EH (cell line): ENCODE data around the gene TMBIM6.
"Not testable (repeated sequence)": the region's sequence is repeated elsewhere in the genome, so short reads cannot be mapped to it uniquely, and the experiment has no call there.

Experiments
- DNase-seq: peaks from one replicate; pipeline ENCODE4 v3.0.0-alpha.2; 2015; ENCODE audit warnings: low read depth

TMBIM6 gene

DNA sequence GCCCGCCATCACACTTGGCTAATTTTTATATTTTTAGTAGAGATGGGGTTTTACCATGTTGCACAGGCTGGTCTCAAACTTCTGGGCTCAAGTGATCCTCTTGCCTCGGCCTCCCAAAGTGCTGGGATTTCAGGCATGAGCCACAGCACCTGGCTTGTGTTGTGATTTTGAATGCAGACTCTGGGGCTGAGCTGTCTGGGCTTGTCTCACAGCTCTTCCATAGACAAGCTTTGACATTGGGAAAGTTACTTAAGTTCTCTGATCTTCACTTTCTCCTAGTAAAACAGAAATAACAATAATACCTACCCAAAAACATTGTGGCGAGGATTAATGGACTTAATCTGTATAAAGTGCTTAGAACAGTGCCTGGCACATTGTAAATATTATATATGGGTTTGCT is 36.0 kb downstream of the TMBIM6 start:
- DNase-seq = no peak

DNA sequence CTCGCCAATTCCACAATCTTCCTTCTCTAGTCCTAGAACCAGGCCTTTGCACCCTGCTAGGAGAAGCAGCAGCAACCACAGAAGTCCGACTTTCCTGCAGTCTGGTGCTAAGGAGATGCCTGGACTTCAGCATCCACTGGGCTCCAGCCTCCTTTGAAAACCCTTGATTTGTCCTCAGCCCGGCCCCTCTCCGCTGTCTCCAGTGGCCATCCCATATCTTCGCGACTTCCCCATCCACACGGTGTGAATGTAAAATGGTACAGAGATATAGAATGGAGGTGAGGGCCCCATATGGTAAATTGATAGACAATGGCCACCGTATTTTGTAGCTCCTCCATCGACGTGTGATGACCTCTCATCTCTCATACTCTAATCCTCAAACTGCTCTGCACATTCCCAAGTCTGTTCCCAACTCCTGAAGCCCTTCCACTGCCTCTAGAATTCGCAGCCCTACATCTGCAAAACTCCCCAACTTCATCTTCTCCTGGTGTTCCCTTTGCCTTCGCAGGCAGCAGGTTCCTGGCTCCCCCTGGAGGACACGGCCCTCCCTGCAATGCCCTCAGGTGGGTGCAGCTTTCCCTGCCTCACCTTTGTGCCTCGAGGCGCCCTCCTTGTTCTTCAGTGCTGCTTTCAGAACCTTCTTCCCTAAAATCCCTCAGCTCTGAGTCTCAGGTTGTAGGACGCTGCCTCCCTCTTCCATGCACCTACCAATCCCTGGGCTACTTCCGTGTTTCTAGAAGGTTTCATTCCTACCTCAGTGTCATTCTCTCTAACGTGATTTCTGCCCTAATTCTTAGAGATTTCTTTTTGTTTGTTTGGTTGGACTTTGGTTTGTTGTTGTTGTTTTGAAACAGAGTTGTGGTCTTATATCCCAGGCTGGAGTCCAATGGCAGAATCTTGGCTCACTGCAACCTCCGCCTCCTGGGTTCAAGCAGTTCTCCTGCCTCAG is 36.7 kb downstream of the TMBIM6 start:
- peak; percentile 43 for DNase-seq

DNA sequence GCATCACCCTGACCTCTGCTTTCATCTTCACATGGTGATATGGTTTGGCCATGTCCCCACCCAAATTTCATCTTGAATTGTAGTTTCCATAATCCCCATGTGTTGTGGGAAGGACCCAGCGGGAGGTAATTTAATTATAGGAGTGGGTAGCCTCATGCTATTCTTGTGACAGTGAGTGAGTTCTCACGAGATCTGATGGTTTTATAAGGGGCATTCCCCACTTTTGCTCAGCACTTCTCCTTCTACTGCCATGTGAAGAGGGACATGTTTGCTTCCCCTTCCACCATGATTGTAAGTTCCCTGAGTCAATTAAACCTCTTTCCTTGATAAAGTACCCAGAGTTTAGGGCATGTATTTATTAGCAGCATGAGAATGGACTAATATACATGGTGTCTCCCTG is 38.2 kb downstream of the TMBIM6 start:
- DNase-seq = no peak

DNA sequence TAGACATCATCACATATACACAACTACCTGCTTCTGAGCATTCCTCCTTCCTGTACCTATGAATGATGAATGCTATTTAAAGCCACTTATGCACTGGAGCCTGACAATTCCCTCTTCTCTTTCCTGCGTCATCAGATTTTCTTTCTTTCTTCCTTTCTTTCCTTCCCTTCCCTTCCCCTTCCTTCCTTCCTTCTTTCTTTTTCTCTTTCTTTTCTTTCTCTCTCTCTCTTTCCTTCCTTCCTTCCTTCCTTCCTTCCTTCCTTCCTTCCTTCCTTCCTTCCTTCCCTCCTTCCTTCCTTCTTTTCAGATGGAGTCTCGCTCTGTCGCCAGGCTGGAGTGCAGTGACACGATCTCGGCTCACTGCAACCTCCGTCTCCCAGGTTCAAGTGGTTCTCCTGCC is 39.6 kb downstream of the TMBIM6 start:
- not testable (repeated sequence) for DNase-seq

DNA sequence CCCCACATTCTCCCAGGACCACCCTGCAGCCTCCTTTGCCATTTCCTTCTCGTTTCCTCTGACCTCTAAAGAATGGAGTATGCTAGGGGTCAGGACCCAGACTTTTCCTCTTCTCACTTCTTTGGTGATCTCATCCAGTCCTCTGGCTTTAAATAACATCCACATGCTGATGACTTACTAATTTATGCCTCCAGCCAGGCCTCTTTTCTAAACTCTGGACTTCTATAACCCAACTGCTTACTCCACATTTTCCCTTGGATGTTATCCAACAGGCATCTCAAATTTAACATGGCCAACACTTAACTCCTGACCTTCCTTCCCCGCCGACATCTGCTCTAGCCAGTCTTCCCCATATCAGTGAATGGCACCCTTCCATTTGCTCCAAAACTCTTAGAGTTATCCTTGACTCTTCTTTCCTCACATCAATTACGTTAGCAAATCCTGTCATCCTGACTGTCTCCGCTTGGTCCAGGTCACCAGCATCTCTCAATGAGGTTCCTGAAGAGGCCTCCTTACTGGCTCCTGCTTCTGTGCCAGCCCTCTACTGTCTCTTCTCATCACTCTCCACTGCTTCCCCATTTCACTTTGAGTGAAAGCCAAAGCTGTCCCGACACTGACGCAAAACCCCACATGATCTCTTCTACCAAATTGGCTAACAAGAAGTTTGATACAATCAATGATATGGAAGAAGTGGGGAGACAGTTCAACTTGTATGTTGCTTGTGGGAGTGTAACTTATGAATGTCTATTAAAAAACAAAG is 42.7 kb downstream of the TMBIM6 start:
- DNase-seq = peak; percentile 88

DNA sequence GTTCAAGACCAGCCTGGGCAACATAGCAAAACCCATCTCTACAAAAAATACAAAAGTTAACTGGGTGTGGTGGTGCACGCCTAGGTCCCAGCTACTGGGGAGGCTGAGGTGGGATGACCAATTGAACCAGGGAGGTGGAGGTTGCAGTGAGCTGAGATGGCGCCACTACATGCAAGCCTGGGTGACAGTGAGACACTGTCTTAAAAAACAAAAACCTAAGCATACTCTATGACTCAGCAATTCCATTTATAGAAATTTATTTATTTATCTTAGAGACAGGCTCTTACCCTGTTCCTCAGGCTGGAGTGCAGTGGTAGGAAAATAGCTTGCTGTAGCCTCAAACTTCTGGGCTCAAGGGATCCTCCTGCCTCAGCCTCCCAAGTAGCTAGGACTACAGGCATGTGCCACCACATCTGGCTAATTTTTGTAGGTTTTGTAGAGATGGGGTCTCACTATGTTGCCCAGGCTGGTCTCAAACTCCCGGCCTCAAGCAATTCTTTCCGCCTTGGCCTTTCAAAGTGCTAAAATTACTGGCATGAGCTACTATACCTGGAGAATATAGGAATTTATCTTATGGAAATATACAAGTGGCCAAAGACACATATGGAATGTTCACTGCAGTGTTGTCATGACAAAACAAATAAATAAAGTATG is 43.5 kb downstream of the TMBIM6 start:
- DNase-seq = peak; percentile 73

DNA sequence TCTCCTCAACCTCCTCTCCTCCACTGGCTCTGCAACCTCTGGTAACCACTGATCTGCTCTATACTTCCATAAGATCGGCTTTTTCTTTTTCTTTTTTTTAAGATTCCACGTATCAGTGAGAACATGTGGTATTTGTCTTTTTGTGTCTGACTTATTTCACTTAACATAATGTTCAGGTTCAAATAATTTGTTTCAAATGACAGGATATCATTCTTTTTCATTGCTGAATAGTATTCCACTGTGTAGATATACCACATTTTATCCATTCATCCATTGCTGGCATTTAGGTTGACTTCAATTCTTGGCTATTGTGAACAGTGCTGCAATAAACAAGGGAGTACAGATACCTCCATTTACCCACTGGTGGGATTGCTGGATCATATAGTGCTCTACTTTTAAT is 46.3 kb downstream of the TMBIM6 start:
- DNase-seq = no peak

DNA sequence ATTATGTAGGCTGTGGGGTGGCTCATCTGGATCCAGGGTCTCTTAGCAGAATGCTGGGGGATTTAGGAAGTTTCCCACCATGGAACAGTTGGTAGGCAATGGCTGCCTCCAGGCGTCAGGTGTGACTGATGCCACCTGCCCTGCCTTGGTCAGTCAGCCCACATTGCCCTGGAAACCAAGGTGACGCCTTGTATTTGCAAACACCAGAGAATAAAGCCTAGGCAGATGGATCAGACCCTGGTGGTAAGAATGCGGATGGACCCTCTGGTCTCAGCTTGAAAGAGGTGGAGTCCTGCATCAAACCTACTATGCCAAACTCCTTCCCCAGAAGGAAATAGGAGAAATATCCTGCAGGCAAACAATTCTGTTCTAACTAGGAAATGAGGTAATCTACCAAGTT is 48.6 kb downstream of the TMBIM6 start:
- no peak for DNase-seq

DNA sequence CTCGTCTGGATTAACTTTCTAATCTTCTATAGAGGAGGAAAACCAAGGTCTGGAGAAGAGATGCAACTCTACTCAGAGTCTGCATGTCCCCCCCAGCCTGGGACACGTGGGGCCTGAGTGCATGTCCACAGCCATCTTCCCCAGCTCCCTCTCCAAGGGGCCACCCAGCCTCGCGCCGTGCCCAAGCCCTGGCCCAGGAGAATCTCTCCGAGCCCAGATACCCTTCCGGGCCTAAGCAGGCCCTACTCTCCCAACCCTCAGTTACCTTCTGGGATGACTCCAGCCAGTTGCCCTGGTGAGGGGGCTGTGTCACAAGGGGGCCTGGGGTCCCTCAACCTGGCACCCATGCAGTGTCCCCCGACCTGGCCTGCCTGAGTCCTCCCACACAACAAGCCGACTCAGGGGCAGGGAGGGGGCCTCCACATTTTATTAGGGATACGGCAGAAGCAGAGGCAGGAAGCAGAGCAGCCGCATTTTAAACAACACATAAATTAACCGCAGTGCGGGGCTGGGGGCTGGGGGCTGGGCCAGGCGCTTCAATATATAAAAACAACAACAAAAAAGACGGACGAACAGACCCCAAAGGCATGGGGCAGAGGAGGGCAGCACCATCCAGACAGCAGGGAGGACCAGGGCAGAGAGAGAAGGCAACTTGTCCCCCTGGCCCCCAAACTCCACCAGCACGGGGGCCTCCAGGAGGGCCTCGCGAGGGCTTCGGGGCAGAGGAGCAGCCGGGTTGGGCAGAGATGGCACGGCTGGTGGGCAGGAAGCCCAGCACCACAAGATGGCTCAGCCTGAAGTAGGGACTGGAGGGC is 49.6 kb downstream of the TMBIM6 start:
- DNase-seq = no peak

DNA sequence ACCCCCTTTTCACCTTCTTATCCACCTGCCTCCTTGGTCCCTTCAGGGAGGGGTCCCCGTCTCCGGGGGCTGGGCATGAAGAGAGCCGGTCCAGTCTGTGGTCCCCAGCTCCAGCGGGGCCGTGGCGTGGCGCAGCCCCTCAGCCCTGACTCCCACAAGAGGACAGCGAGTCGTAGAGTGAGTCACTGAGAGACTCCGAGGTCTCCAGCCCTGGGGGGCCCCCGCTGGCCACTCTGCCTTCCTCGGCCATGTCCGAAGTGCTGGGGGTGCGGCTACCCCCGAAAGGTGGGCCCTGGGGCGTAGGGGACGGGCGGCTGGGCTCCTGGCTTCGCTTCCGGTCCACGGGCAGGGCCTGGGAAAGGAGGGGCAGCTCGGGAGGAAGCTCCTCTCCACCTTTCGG is 50.3 kb downstream of the TMBIM6 start:
- DNase-seq = no peak

DNA sequence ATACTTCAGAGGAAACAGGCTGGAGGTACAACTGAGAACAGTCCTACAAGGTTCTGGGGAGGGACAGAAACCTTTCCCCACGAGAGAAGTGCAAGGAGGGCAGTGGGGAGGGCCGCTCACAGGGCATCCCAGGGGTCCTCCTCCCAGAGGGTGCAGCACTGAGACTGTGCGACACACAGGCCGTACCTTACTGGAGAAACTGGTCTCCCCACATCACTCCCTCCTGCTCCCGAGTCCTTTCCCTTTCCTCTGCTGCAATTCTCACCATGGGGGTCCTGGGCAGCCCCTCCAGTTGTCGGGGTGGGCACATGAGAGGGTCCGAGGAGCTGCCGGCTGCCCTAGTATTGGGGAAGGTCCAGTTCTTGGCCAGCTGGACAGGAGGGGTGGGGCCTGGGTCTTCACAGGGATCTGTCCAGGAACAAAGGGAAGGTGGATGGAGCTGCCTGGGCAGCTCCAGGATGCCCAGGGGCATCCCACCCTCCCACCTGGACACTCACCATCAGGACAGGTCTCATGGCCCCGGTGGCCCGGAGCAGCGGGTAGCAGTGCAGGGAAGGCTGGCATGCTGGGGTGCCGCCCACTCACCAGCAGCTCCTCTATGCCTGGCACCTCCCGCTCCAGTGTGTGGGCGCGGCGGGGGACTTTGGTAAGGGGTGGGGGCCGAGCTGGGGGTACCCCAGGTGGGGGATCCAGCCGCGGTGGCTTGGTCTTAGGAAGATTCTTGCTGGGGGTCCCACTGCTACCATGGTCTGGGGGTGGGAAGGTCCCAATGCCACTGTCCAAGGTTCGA is 51.0 kb downstream of the TMBIM6 start:
- DNase-seq = no peak

DNA sequence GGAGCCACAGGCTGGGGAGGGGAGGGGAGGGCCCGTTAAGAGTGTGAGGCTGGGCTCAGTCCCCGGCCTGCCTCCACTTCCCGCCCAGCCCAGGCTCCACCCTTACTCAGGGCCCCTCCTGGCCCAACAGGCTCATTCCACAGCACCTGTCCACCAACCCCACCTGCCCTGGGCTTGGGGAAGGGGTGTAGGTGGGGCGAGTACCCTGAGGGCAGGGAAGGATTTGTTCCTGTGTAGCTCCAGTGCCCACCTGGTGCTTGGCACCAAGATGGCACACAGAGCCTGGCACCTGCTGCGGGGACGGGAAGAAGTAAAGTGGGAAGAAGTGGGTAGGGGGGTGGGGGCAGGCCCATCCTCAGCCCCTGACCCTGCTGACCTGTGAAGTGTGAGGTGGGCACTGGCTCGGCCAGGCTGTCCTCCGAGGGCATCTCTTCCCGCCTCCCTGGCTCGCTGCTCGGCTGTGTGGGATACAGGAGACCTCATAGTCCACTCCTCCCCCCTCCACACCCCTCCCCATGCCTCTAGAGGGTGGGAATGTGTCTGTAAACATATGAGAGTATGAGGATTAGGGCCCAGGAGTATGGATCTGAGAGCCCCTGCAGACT is 51.7 kb downstream of the TMBIM6 start:
- no peak for DNase-seq

DNA sequence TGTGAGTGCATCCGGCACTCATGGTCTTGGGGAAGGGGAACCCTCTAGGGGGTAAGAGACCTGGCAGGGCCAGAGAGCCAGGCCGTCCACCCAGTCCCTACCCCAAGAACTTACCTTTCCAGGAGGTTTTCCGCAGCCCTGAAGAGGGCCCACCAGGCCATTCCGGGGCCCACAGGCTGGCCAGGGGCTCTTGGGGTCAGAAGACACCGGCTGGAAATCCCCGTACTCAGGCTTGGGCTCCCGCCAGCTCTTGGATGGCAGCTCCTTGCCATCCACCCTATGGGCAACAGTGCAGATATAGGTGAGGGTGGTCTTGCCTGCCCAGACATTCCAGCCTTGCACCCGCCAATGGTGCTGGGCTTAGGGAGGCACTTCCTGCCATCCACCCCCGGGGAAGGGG is 52.3 kb downstream of the TMBIM6 start:
- no peak for DNase-seq

DNA sequence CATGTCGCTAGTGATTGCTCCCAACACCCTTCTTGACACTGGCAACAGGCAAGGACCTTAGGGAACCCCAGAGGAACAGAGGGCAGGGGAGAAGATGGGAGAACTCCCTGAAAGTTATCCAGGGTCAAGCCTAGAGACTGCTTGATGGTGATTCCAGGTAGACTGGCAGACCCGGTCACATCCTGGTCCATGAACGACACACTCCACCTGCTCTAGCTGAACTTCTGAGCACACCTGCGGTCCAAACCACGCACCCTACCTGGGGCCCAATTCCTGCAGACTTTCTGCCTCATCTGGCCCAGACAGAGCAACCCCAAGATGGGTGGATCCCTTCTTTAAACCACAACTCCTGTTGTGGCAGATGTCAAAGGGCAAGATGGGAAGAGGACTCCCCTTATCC is 52.7 kb downstream of the TMBIM6 start:
- no peak for DNase-seq

DNA sequence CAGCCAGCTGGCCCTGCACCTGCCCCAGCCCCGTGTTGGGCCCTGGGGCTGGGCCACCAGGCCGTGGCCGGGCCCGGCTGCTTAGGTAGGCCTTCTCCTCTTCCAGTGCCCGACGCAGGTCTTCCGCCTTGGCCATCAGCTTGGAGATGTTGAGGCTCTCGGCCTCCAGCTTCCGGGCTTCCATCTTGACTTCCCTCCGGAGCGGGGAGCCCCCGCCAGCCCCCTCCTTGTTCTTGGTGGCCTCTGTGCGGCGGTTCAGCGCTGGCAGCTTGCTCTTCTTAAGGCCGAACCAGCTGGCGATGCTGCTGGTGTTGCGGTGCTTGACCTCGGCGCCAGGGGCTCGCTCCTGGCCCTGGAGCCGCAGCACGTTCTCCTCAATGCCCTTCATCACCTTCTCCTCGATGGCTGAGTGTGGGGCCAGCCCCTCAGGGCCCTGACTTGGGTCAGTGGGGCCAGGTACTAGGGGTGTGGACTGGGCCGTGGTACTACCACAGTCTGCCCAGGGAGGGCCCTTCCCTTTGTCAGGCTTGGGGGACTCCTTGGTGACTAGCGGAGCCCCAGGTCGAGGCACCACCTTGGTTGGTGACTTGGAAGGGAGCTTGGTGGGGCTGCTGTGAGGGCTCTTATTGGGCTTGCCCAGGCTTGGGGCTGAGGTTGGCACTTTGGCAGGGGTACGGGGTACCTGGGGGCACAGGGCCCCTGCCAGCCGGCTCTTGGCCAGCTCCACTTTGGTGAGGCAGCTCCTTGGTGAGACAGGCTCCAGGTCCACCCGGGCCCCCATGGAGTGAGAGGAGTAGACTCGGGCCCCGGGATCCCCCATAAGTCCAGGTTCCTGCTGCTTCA is 53.7 kb downstream of the TMBIM6 start:
- no peak for DNase-seq

DNA sequence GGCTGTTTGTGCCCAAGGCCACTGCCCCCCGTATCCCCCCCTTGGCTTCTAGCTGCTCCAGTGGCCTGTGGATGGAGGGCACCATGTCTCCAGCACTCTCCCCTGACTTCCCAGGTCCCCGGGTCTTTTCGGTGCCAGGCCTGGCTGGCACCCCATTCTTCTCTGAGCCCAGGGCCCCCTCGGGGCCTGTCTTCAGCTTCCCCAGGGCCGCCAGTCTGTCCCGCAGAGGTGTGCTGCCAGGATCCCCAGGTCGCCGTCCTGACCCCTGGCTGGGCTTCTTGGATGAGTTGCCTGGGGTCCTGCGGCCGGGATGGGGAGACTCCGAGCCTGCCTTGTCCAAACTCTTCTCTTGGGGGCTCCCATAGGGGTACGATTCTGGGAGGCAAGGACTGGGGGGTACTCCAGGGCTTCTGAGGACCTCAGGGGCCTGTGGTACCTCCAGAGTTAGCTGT is 54.3 kb downstream of the TMBIM6 start:
- no peak for DNase-seq

DNA sequence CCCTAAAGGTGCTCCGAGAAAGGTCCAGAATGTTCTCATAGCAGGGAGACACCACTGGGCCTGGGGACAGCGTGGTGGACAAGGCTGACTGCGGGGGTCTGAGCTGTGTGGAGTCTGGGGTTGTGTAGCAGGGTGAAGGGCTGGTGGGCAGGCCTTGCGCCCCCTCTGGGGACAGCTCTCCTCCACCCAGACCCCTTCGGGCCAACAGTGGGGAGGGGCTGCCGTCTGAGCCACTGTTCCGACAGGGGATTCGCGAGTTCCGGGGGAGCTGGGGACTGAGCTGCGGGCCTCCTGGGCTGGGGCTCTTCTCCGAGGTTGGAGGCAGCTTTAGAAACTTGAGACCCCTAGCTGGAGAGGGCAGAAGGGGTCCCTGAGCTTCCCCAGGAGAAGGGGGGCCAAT is 54.8 kb downstream of the TMBIM6 start:
- DNase-seq = no peak

DNA sequence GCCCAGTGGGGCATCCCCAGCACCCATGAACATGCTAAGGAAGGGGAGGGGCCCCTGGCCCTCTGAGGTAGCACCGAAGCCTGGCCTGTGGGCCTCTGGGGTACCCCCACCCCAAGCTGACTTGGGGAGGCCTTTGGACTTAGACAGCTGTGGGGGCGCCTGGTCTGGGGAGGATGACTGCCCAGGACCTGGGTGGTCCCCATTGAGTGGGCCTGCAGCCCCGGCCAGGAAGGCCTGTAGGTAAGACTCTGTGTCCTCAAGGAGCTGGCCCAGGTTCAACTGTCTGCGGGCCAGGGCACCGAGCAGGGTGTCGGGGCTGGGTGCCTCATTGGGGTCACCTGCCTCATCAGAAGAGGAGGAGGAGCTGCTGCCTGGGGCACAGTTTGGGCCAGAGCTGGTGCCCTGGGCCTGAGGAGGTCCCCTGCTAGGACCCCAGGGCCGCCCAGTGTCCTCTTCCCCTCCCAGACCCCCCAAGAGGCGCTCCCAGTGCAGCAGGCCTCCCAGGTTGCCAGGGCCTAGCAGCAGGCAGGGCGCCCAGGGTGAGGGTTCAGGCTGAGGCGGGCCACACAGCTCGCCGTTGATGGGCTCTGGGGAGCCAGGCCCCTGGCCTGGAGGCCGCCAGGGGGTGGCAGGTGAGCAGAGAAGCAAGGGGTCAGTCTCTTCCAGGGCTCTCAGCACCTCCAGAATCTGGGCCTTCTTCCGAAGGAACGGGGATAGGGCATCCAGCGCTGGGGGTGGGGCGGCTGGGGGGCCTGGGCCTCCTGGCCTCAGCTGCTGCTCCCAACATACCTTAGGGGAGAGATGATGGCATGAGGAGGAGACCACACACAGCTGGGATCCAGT is 55.5 kb downstream of the TMBIM6 start:
- DNase-seq = no peak

DNA sequence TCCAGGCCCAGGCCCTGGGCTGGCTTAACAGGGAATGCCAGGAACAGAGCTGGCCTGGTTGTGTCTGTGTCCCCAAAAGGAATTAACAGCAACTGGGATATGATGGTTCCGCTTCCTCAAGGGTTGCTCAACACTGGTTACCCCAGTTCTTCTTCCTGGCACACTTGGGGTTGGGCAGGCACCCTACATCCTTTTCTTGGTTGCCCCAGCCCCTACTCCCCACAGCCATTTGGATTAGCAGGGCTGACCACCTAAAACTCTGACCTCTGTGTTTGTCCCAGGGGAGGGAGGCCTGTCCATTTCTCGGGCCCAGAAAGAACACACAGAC is 56.1 kb downstream of the TMBIM6 start:
- DNase-seq = no peak
